ENCODE data around the gene RNU1-4. TPM values are rescaled to one million over a fixed set of nuclear protein-coding genes. Genes with fewer than 3 reads are reported as not detected.
"Not testable (repeated sequence)": the region's sequence is repeated elsewhere in the genome, so short reads cannot be mapped to it uniquely, and the experiment has no call there.

The RNU1-4 gene
- total RNA-seq: 1,000 to 10,000 TPM in 1 of 2 experiments, 100 to 1,000 TPM in 1; 907 to 1,003 TPM

DNA sequence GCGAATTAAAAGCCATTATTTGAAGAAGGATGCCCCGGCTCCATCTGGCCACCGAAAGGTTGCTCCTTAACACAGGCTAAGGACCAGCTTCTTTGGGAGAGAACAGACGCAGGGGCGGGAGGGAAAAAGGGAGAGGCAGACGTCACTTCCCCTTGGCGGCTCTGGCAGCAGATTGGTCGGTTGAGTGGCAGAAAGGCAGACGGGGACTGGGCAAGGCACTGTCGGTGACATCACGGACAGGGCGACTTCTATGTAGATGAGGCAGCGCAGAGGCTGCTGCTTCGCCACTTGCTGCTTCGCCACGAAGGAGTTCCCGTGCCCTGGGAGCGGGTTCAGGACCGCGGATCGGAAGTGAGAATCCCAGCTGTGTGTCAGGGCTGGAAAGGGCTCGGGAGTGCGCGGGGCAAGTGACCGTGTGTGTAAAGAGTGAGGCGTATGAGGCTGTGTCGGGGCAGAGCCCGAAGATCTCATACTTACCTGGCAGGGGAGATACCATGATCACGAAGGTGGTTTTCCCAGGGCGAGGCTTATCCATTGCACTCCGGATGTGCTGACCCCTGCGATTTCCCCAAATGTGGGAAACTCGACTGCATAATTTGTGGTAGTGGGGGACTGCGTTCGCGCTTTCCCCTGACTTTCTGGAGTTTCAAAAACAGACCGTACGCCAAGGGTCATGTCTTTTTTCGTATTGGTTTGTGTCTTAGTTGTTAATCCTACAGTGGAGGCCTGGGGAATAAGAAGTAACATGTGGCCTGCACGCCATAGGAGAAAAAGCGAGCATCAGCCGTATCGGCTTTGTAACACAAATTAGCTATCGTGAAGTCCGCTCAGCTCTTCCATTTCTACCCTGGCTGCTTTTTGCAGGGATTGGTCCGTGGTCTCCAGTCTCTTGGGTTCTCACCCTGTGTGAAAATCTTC lies at the start of gene RNU1-4:
Gene RNU1-4, plus strand, starts transcription at position 470 of the 918 bp plus-strand sequence.
- CTCF ChIA-PET, POLR2A ChIA-PET: not testable (repeated sequence)

DNA sequence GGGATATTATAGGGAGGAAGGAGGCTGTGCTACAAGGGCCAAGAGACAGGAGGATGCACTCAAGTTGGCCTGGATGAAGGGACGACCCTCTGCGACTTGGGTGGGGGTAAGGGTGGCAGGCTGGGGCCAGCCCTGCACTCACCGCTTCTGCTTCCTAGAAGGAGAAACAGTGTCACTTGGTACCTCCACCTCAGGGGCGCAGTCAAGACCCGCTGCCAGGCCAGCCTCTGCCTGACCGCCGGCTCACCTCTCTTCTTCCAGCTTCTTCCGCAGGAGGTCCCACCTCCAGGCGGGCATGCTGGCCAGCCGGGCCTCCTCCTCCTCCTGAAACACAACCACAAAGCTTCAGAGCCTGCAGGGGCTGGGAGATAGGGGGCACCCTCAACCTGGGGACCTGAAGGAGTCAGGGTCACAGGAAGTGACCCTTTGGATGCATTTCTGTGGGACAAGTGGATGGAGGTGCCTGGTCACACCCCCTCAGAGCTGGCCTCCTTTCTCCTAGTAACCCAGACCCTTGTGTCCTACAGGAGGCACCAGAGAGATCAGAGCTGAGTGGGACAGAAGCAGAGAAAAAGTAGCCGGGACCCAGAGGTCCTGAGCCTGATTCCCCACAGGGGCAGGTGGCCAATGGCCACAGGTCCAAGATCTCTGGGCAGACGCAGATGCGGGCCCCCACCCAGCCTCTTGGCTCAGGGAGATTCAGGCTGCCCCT lies 49.2 kb upstream of the RNU1-4 start:
- CTCF ChIA-PET: interaction anchor here (1.1 to 3.8 kb wide), 2 partner anchors 10 to 20 kb away, joined by 3 to 15 read pairs; no protein-coding TSS in a partner anchor
- POLR2A ChIA-PET: not testable (repeated sequence)

DNA sequence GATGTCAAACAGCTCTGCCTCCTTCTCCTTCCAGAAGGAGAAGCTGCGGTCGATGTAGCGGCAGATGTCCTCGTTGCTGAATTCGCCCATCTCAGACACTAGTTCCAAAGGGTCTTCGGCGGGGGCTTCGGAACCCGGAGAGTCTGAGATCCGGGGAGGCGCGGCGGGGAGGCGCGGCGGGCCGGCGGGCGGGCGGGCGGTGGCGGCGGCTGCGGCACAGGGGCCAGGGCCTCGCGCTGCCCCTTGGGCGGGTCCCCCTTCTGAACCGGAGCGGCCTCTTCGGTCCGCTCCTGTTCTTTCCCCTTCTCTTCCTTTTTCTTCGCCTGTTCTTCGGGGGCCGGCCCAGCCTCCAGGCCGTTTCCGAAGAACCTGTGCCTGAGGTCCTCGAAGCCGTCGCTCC lies 48.0 kb upstream of the RNU1-4 start:
- POLR2A ChIA-PET: not testable (repeated sequence)
- CTCF ChIA-PET: interaction anchor here (1.4 to 3.8 kb wide), 3 partner anchors 9 to 92 kb away, joined by 3 to 15 read pairs (median 4); no protein-coding TSS in a partner anchor

DNA sequence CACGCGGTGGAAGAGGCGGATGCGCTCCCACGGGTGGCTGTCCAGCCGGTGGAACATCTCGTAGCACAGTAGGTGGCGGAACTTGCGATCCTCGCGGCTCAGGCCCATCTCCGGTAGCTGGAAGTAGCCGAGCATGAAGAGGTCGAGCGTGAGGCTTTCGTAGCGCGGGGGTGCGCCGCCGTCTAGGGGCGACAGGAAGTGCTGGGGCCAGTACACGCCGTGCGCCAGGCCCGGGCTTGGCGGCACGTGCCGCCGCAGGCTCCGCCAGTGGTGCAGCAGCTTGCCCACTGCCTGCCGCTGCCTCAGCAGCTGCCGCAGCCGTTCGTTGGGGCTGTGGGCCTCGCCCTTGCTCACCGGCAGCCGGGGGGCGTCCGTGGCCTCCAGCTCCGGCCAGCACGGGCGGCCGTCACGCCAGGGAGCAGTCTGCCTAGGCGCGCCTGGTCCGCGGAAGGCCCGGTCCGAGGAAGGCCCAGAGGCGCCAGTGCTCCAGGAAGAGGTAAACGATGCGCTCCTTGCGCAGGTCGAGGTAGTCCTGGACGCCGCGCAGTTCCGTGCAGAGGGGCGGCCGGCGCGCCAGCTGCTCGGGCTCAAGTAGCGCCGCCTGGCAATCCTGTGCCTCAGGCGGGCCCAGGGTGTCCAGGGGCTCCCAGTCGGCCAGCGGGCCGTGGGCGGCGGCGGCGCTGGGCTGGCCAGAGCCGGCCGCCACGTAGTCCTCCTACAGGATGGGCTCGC lies 47.4 kb upstream of the RNU1-4 start:
- CTCF ChIA-PET: interaction anchor here (0.8 to 1.5 kb wide), 3 partner anchors 14 to 93 kb away, joined by 3 to 4 read pairs (median 3); no protein-coding TSS in a partner anchor
- POLR2A ChIA-PET: not testable (repeated sequence)

DNA sequence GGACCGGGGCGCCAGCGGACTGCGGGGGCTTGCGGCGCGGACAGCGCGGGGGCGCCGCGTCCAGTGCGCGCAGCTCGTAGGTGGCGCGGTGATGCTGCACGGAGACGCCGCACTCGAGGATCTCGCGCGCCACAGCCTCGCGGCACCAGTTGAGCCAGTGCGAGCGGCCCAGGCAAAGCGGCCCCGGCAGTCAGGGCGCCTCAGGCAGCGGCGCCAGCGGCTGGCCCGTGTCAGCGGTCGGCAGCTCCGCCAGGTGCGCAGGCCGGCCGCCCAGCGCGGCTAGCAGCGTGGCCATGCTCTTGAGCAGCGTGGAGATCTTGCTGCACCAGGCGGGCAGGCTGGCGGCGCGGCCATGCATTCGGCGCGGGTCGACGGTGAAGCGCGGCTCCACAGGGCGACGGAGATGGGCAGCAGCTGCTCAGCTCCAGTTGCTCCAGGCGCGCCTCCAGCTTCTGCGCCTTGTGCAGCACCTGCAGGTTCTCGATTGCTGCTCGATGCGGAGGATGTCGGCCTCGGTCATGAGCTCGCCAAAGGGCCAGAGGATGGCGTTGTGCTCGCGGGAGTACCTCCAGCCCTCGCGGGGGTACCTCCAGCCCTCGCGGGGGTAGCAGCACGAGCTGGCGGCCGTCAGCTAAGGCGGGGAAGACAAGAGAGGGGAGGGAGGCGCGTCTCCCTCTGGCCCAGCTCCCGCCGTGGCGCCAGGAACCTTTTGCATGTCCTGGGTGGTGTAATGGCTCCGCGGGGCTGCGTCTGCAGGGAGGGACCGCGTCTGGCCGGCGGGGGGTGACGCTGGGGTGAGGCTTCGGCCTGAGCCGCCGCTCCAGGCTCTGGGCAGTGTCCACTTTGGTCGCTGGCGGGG lies 46.6 kb upstream of the RNU1-4 start:
- ChIA-PET POLR2A (interaction anchor here (0.9 kb wide), 1 partner anchor 8 kb away, joined by 3 read pairs; no protein-coding TSS in a partner anchor), CTCF (interaction anchor here (0.8 to 1.5 kb wide), 3 partner anchors 15 to 93 kb away, joined by 3 to 4 read pairs (median 3); no protein-coding TSS in a partner anchor)

DNA sequence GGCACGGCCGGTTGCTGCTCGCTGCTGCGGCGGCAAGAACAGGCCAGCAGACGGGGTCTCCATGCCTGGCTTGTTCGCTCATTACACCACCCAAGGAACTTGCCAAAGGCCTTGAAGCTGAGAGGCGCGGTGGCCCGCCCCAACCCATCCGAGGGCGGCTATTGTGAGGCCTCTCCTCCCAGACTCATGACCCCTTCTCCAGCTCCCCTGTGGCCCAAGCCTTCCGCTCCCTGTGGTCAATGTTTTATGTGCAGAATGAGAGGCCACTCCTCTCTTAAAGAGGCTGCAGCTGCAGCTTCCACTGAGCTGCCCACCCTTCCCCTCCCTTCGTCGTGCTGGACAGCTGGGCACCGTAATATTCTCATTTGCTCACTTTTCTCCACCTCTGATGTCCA lies 46.0 kb upstream of the RNU1-4 start:
- POLR2A ChIA-PET: interaction anchor here (0.6 to 0.9 kb wide), 2 partner anchors 8 to 14 kb away, joined by 3 read pairs; no protein-coding TSS in a partner anchor
- CTCF ChIA-PET: interaction anchor here (1.7 kb wide), 1 partner anchor 12 kb away, joined by 3 read pairs; no protein-coding TSS in a partner anchor

DNA sequence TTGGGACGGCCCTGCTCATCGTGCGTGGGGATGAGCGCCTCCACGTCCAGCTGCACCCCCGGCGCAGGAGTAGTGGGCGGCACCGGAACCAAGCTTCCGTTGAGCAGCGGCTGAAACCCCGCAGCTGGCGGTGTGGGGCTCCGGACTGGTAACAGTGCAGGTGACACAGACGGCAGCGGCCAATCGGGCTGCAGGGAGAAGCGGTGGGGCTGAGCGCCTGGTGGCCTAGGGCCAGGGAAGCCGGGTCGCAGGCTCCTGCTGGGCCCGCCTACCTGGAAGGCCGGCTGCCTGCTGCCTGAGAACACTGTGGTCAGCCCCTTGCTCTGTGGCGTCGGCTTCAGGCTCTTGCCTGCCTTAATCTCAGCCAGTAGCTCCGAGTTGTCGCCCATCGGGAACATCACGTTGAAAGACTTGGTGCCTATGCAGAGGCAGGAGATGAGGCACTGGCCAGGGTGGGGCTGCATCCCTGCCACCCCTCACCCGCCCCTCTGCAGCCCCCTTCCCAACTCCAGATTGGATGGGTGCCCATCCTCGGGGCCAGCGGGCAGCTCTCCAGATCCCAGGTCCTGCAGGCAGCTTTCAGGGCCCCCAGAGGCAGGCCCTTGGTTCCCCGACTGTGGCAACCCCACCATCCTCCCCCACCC lies 43.7 kb upstream of the RNU1-4 start:
- POLR2A ChIA-PET: not testable (repeated sequence)
- CTCF ChIA-PET: interaction anchor here (1.5 to 3.3 kb wide), 2 partner anchors 11 to 75 kb away, joined by 6 to 10 read pairs; no protein-coding TSS in a partner anchor

DNA sequence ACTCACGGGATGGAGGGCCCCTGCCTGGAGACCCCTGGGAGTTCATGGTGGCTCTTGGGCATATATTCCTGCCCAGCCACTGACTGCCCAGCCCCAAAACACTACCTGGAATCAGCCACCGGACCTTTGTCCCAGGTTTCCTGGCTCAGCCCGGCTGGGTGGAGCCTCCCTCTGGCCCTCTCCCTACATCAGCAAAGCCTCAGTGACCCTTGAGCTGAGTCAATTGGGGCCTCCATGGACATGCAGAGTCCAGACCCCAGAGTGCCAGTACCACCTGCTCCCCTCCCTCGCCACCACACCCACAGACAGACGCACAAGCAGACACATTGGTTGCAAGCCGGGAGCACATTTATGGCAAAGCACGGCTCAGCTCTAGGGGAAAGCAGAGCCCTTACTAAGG lies 43.2 kb upstream of the RNU1-4 start:
- POLR2A ChIA-PET: not testable (repeated sequence)
- CTCF ChIA-PET: interaction anchor here (1.5 to 3.3 kb wide), 2 partner anchors 11 to 76 kb away, joined by 6 to 10 read pairs; no protein-coding TSS in a partner anchor

DNA sequence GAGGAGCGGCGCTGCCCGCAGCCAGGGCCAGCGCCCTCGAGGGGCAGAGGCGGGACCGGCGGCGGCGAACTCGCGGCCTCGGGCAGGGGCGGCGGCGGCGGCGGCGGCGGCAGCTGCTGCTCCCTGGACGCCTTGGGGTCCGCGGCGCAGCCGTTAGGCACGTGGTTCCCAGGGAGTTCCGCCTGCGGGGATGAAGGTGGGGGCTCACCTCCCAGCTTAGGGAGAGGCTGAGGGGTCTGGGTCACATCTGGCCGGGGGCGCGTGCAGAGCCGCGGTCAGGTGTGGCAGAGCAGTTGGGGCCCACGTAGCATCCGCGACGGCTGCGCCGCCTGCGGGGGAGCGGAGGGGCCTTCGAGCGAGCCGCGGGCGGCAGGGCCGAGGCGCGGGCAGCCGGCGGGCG lies 40.9 kb upstream of the RNU1-4 start:
- CTCF ChIA-PET: interaction anchor here (1.0 to 3.3 kb wide), 7 partner anchors 9 to 78 kb away, joined by 3 to 16 read pairs (median 10); no protein-coding TSS in a partner anchor
- POLR2A ChIA-PET: not testable (repeated sequence)

DNA sequence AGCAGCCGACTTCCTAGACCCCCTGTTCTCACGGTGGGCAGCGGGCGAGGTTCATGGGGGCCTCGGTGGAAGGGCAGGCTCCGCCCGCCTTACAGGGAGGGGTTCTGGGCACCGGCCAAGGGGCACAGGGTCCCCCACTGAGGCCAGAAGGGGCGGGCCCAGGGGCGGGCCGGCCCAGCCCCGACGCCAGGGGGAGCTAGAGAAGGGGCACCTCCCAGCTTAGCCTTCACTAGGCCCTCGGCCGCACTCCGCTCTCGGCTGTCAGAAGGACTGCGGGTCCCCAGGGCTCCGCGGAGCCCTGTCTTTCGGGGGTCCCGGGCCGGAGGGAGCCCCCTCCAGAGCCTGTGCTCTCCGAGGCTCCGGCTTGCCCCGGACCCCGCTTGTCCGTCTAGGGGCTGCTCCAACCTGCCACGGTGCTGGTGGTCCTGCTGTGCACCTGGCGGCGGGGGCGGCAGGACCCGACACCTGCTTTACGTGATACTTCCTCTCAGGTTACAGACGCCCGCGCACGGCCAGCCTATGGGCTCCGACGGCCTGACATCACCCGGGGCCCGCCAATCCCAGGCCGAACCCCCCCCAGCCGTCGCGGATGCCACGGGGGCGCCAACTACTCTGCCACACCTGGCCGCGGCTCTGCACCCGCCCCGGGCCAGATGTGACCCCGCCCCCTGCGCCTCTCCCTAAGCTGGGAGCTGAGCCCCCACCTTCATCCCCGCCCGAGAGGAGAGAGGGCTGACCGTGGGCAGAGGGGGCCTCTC lies 40.0 kb upstream of the RNU1-4 start:
- POLR2A ChIA-PET: interaction anchor here (0.7 kb wide), 1 partner anchor 27 kb away, joined by 3 read pairs; no protein-coding TSS in a partner anchor
- CTCF ChIA-PET: interaction anchor here (1.0 to 3.3 kb wide), 10 partner anchors 8 to 88 kb away, joined by 3 to 16 read pairs (median 5); no protein-coding TSS in a partner anchor

DNA sequence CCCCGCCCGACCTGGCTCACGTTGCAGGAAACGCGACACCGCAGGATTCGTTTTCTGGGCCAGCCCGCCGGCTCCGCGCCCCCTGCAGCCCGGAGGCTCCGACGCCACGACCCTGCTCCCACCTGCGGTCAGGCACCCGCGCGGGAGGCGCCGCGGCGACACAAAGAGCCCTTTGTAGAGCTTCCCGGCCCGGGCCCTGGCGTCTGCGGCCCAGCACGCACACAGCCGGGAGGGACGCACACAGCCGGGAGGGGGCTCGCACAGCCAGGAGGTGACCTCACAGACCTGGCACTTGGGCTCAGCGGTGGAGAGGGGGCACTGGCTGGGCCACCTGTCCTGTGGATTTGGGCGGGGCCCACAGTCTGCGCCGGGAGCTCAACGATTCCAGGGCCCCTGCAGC lies 39.1 kb upstream of the RNU1-4 start:
- CTCF ChIA-PET: interaction anchor here (0.9 to 3.0 kb wide), 9 partner anchors 8 to 89 kb away, joined by 3 to 15 read pairs (median 4); no protein-coding TSS in a partner anchor
- POLR2A ChIA-PET: interaction anchor here (0.7 kb wide), 1 partner anchor 26 kb away, joined by 3 read pairs; no protein-coding TSS in a partner anchor

DNA sequence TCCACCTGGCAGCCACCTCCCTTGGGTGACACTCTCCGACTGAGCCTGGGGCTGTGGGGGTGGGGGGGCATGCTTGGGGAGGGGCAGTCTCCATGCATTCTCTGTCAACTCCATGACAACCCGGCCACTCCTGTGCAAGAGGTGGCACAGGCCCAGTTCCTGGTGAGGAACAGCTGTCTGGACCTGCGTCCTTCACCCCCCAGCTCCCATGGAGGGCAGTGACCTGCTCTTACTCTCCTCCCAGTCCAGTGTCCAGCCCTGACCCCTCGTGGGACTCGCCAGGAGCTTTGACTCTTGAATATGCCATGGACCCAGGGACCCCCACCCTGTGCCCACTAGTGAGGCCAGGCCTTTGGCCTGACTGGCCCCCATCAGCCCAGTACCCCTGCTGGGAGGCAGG lies 38.0 kb upstream of the RNU1-4 start:
- POLR2A ChIA-PET: interaction anchor here (0.9 kb wide), 1 partner anchor 9 kb away, joined by 3 read pairs; no protein-coding TSS in a partner anchor
- CTCF ChIA-PET: interaction anchor here (1.0 to 3.0 kb wide), 6 partner anchors 12 to 81 kb away, joined by 4 to 15 read pairs (median 4); no protein-coding TSS in a partner anchor

DNA sequence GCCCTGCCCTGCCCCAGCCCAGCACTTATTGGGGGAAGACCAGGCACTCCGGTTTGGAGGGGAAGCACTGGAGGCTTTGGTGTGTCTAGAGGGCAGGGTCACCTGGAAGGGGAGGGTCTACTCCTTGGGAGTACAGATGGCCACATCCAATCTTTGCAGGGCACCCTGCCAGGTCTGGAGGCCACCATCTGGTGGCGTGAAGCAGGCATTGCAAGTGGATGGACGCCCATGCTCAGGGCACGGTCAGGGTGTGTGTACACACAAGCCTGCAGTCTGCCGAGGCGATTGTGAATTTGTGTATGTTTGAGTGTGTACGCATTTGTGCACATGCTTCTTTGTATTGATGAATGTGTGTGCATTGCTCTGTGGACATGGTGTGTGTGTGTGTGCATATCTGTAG lies 37.2 kb upstream of the RNU1-4 start:
- POLR2A ChIA-PET: not testable (repeated sequence)
- CTCF ChIA-PET: interaction anchor here (0.7 to 2.1 kb wide), 3 partner anchors 15 to 328 kb away, joined by 3 to 9 read pairs (median 5); no protein-coding TSS in a partner anchor

DNA sequence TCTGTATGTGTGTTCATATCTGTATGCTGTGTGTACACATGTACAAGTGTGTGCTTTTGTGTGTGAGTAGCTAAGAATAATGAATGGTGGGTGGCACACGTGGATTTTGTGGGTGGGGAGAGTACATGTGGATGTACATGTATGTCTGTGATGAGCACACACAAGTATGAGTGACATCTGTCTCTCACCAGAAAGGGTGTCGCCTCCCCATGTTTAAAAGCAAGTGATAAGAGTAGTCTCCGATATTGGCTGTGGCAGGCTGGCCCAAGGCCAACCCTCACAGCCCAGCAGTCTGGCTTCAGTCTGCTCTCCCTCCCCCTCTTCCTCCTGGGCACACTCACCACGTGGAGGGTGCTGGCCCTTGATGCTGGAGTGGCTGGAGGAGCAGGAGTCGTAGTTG lies 36.7 kb upstream of the RNU1-4 start:
- CTCF ChIA-PET: interaction anchor here (0.7 to 1.3 kb wide), 3 partner anchors 13 to 328 kb away, joined by 3 to 5 read pairs (median 5); no protein-coding TSS in a partner anchor
- POLR2A ChIA-PET: not testable (repeated sequence)

DNA sequence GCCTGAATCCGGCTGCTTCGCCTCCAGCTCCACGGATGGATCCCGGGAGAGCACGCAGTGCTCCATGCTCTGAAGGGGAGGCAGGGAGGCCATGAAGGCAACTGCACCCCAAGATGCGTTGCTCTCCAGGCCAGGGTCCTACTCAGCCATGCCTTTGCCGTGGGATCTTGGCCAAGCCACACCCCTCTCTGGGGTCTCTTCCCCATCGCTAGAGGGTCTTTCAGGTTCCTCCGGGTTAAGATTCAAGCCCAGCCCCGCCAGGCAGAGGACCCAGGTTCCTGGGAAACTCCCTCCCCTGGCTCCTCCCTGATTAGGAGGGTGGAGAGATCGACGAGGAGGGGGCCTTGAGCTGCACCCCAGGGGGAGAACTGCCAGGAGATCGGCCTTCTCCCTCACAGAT lies 36.2 kb upstream of the RNU1-4 start:
- POLR2A ChIA-PET: not testable (repeated sequence)
- CTCF ChIA-PET: interaction anchor here (0.7 to 1.3 kb wide), 3 partner anchors 13 to 329 kb away, joined by 3 to 5 read pairs (median 5); no protein-coding TSS in a partner anchor

DNA sequence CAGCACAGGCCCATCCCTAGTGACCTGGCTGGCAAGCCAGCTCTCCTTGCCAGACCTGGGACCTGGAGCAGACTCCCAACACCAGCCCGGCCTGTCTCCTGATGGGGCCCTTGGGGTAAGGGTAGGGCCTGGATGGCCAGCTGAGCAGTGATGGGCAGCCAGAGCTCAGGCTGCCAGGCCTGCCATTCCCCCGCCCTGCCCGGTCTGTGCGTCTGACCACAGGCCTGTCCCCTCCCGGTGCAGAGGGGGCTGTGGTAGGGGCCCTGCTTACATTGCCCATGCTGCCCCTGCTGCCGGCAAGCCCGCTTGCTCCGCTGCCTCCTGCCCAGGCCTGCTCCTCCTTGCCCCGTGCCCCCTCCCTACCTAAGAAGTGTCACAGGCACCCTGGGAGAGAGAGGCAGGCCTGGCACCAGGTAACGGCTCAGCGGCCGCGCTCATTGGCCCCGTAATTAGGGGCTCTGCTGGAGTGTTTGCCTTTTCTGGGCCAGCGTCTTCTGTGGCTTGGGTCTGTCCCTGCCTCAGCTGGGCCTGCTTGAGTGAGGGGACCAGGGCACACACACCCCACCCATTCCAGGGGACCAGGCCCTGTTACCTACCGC lies 35.7 kb upstream of the RNU1-4 start:
- CTCF ChIA-PET: interaction anchor here (0.8 to 1.6 kb wide), 3 partner anchors 12 to 99 kb away, joined by 3 to 5 read pairs (median 4); no protein-coding TSS in a partner anchor
- POLR2A ChIA-PET: not testable (repeated sequence)

All from activated CD8-positive, alpha-beta memory T cell treated with anti-CD3 and anti-CD28 coated beads for 36 hours (primary cell).